HG03575 (cell line): ENCODE measurements around the gene ROGDI.
"Not testable (repeated sequence)": the region's sequence is repeated elsewhere in the genome, so short reads cannot be mapped to it uniquely, and the experiment has no call there.

ENCODE experiments used
- ATAC-seq: cut with Tn5 transposase; IDR thresholded peaks from one replicate; pipeline ENCODE4 v1.9.1; 2021; ENCODE audit not compliant: unreplicated experiment, insufficient number of reproducible peaks, low FRiP score; ENCODE audit errors: extremely low read depth

ROGDI gene

GRCh38 chr16:4796982-4797804, 5.2 kb downstream of the ROGDI start:
- ATAC-seq, result no peak

DNA sequence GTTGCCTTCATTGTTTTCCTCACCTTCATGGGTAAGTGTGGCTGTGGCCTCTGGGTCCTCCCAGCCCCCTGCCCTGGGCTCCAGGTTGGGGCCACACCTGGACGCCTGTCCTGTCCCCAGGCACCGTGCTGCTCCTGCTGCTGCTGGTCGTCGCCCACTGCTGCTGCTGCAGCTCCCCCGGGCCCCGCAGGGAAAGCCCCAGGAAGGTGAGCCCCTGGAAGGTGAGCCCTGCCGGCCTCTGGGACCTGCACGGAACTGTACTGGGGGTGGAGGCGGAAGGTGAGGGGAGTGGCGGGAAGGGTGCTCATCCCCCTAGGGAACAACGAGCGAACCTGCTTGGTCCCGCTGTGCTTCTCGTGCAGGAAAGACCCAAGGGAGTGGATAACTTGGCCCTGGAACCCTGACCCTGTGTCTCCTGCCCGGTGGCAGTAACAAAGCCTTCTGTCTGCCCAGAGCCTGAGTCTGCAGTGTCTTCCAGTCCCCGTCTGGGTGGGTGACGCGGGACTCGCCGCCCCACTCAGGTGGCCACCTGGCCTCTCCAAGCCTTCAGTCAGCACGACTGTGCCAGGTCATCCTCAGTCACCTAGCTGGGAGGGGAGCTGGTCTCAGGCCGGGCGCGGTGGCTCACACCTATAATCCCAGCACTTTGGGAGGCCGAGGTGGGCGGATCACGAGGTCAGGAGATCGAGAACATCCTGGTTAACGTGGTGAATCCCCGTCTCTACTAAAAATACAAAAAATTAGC, 6.4 kb downstream of the ROGDI start:
- ATAC-seq, result no peak

- no peak for ATAC-seq
These were observed 7.1 kb downstream of the ROGDI start, which contains the start of gene SMIM22 for GRCh38 chr16:4795181-4795827. SMIM22 (plus strand) TSS chr16:4795369; CDS start chr16:4795735, 366 bp downstream.

GRCh38 chr16:4792951-4793513, 9.4 kb downstream of the ROGDI start:
- ATAC-seq, result no peak

DNA sequence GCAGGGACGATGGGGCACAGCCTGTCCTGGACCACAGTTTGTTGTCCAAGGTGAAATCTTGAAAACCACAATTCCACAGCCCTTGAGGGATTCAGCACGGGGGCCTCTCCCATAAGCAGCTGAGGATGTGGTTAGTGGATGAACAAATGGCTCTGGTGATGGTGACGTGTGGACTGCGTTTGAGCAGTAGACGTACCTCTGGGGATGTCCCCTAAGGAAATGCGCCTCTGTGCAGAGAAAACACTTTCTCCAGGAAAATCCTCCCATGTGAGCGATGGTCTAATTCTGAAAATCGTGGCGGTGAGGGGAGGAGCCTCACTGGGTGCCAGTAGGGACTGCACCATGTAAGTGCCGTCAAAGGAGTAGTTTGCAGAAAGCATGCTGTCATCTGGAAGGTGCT, 11.6 kb downstream of the ROGDI start:
- no peak for ATAC-seq

GRCh38 chr16:4790261-4790660, 12.2 kb downstream of the ROGDI start:
- ATAC-seq, result no peak

GRCh38 chr16:4788910-4789309, 13.5 kb downstream of the ROGDI start:
- no peak for ATAC-seq

GRCh38 chr16:4788489-4788889, 13.9 kb downstream of the ROGDI start:
- no peak for ATAC-seq

DNA sequence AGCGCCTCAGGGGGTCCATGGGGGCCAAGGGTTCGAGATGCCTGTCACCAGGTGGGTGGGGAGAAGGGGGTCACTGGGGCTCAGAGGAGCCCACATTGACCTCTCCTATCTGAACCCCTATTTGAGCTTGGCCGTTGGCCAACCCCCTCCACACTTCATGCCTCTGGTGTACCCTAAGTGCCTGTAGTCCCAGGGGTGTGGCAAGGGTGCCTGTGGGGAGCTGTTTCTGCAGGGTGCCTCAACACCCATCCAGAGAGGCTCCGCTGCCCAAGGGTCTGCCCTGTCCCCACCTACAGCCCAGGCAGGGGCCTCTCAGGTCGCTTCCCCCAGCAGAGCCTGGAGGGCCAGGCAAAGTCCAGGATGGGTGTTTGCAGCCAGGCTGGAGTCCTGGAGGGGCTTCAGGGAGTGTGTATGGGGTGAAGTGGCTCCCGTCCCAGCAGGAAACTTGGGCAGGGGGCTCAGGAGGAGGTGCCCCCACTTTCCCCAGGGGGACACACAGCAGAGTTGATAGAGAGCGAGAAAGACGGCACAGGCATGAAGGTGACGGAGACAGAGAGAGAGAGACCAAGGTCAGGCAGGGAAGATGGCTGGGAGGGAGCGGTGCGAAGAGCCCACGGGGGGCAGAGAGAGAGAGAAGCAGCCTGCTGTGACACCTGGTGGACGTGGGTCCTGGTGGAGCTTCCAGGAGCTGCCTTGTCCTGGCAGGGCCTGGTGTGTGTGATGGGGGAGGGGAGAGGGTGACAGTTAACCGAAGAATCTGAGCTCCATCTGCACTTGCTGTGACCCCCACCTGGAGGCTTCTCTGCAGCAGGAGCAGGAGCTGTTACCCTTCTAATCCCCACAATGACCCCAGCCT, 14.6 kb downstream of the ROGDI start, which contains the start of gene SEPTIN12:
Gene SEPTIN12 (minus strand): TSS at position 719 of the 856 bp plus-strand sequence. CDS start 700 bp downstream, at position 19.
- ATAC-seq, result no peak

GRCh38 chr16:4787068-4787467, 15.4 kb downstream of the ROGDI start:
- ATAC-seq, result no peak

DNA sequence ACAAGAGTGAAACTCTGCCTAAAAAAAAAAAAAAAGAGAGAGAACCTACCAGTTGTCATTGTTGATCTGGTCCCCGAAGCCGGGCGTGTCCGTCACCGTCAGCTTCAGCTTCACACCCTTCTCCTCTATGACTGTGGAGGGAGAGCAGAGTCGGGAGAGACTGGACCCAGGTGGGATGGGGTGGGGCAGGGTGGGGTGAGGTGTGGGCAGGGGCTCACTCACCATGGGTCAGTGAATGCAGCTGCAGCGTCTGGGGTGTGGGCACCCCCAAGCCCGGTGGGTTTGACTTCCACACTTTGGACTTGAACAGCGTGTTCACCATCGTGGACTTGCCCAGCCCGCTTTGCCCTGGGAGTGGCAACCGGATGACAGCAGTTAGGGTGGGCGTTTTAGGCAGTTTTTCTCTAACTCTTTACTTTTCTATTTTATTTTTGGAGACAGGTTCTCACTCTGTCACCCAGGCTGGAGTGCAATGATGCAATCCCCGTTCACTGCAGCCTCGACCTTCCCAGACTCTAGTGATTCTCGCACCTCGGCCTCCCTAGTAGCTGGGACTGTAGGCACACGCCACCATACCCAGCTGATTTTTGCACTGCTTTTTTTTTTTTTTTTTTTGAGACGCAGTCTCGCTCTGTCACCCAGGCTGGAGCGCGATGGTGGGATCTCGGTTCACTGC, 16.5 kb downstream of the ROGDI start:
- no peak for ATAC-seq

- ATAC-seq, result not testable (repeated sequence)
These were observed 17.9 kb downstream of the ROGDI start for GRCh38 chr16:4784444-4784987.

DNA sequence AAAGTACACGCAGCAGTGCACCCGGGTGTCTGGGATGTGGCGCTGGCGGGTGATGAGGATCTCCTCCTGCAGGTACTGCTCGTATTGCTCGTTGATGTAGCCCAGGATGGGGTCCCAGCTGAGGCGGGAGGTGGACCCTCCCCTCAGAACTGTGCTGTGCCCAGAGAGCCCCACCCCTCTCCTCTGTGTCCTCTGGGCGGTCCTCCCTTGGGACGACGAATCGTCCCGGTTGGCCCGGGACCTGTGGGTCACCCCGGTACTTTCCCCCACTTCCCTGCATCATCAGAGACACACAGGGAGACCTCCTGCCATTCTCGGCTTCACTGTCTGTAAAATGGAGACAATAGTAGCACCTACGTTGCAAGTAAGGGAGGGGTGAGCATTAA, 18.5 kb downstream of the ROGDI start:
- ATAC-seq, result no peak

GRCh38 chr16:4783251-4783950, 19.0 kb downstream of the ROGDI start:
- no peak for ATAC-seq

DNA sequence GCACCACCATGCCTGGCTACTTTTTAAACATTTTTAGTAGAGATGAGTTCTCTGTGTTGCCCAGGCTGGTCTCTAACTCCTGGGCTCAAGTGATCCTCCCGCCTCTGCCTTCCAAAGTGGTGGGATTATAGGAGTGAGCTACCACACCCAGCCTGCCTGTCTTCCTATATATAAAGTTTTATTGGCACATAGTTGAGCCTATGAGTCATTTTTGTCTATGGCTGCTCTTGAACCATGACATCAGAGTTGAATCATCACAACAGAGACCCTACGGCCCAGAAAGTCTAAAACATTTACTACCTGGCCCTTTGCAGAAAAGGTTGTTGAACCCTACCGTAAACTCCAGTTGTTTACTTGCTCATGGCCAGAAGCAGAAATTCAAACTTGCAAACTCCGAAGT, 22.2 kb downstream of the ROGDI start:
- no peak for ATAC-seq

DNA sequence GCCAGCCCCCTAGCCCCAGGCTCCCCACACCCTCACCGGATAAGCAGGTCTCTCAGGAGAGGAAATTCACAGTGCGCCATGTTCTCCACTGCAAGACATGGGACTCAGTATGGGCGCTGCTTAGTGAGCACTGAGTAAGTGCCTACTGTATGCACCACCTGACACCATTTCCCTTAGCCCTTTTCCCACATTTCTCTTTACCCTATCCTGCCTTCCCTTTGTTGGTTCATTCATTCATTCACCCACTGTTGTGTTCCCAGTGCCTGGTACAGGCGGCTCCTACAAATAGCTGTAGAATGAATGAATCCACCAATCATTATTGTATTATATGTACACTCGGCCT, 24.4 kb downstream of the ROGDI start:
- ATAC-seq, result no peak

- ATAC-seq, result no peak
These were observed 24.9 kb downstream of the ROGDI start for GRCh38 chr16:4777339-4778049.
